Measurements from ENCODE around the gene TAAR8. TPM values are rescaled to one million over a fixed set of nuclear protein-coding genes. Genes with fewer than 3 reads are reported as not detected.
A peak's percentile ranks its signal among the peaks of the same experiment; 100 is the strongest.

TAAR8 gene
- not detected for total RNA-seq
- not detected for polyA plus RNA-seq

GRCh38 chr6:132552372-132552771 lies at the start of gene TAAR8:
Gene TAAR8 (plus strand): TSS chr6:132552672. CDS start chr6:132552693, 21 bp downstream.
- no peak for DNase-seq (ENCODE audit: extremely low spot score)
- WGBS: 95% methylated on average over 2 of the region's 2 CpGs
- no peaks in the 10 kb centered on the region for H3K4me1 ChIP-seq (ENCODE audit: insufficient read depth)
- no peaks in the 10 kb centered on the region for H3K36me3 ChIP-seq (ENCODE audit: insufficient read depth)
- H3K4me3 ChIP-seq (ENCODE audit: low read depth, low read length): no peak within 1 kb of the TSS
- no peak within 1 kb of the TSS for H3K27ac ChIP-seq (ENCODE audit: low read depth)

- no peaks in the 10 kb centered on the region for H3K4me1 ChIP-seq (ENCODE audit: insufficient read depth)
- WGBS: 70% methylated on average over 5 of the region's 5 CpGs
- DNase-seq (ENCODE audit: extremely low spot score): no peak
These were observed 47.7 kb upstream of the TAAR8 start for GRCh38 chr6:132504757-132505156.

GRCh38 chr6:132505158-132505557 lies 47.3 kb upstream of the TAAR8 start:
- WGBS: 95% methylated on average over 1 of the region's 1 CpG
- no peak for DNase-seq (ENCODE audit: extremely low spot score)
- no peaks in the 10 kb centered on the region for H3K36me3 ChIP-seq (ENCODE audit: insufficient read depth)
- no peak overlapping the region for H3K4me3 ChIP-seq (ENCODE audit: low read depth, low read length)
- no peak overlapping the region for H3K27ac ChIP-seq (ENCODE audit: low read depth)
- H3K4me1 ChIP-seq (ENCODE audit: insufficient read depth): no peaks in the 10 kb centered on the region

More at GRCh38 chr6:132504757-132505156, 47.7 kb upstream of the TAAR8 start:
- no peak overlapping the region for H3K4me3 ChIP-seq (ENCODE audit: low read depth, low read length)
- no peak overlapping the region for H3K27ac ChIP-seq (ENCODE audit: low read depth)
- H3K36me3 ChIP-seq (ENCODE audit: insufficient read depth): no peaks in the 10 kb centered on the region

GRCh38 chr6:132506461-132506860 lies 46.0 kb upstream of the TAAR8 start:
- WGBS: 60% methylated on average over 2 of the region's 2 CpGs
- no peak overlapping the region for H3K27ac ChIP-seq (ENCODE audit: low read depth)
- H3K36me3 ChIP-seq (ENCODE audit: insufficient read depth): no peaks in the 10 kb centered on the region
- H3K4me1 ChIP-seq (ENCODE audit: insufficient read depth): peaks cover 2% of the 10 kb centered on the region
- H3K4me3 ChIP-seq (ENCODE audit: low read depth, low read length): no peak overlapping the region
- DNase-seq (ENCODE audit: extremely low spot score): no peak

- DNase-seq (ENCODE audit: extremely low spot score): no peak
- Histone ChIP-seq H3K4me3 (ENCODE audit: low read depth, low read length) (no peak overlapping the region), H3K4me1 (ENCODE audit: insufficient read depth) (peaks cover 2% of the 10 kb centered on the region), H3K36me3 (ENCODE audit: insufficient read depth) (no peaks in the 10 kb centered on the region), H3K27ac (ENCODE audit: low read depth) (no peak overlapping the region)
- 97% methylated on average over 5 of the region's 5 CpGs for WGBS
These were observed 45.3 kb upstream of the TAAR8 start for GRCh38 chr6:132506869-132507808.

GRCh38 chr6:132511210-132511830 lies 41.2 kb upstream of the TAAR8 start:
- WGBS: 53% methylated on average over 4 of the region's 4 CpGs
- Histone ChIP-seq H3K27ac (ENCODE audit: low read depth) (no peak overlapping the region), H3K4me1 (ENCODE audit: insufficient read depth) (peaks cover 2% of the 10 kb centered on the region), H3K4me3 (ENCODE audit: low read depth, low read length) (no peak overlapping the region), H3K36me3 (ENCODE audit: insufficient read depth) (no peaks in the 10 kb centered on the region)
- DNase-seq (ENCODE audit: extremely low spot score): no peak

- Histone ChIP-seq H3K4me3 (ENCODE audit: low read depth, low read length) (peak overlapping the region; percentile 31), H3K36me3 (ENCODE audit: insufficient read depth) (no peaks in the 10 kb centered on the region), H3K27ac (ENCODE audit: low read depth) (no peak overlapping the region), H3K4me1 (ENCODE audit: insufficient read depth) (peaks cover 2% of the 10 kb centered on the region)
- no peak for DNase-seq (ENCODE audit: extremely low spot score)
- WGBS: 37% methylated on average over 2 of the region's 2 CpGs
These were observed 40.6 kb upstream of the TAAR8 start for GRCh38 chr6:132511831-132512220.

- H3K36me3 ChIP-seq (ENCODE audit: insufficient read depth): no peaks in the 10 kb centered on the region
- WGBS: under 1% methylated on average over 7 of the region's 7 CpGs
- H3K4me3 ChIP-seq (ENCODE audit: low read depth, low read length): peak overlapping the region; percentile 96
- H3K4me1 ChIP-seq (ENCODE audit: insufficient read depth): peaks cover 2% of the 10 kb centered on the region
- peak overlapping the region; percentile 89 for H3K27ac ChIP-seq (ENCODE audit: low read depth)
- DNase-seq (ENCODE audit: extremely low spot score): no peak
These were observed 40.2 kb upstream of the TAAR8 start for GRCh38 chr6:132512342-132512637.

GRCh38 chr6:132512638-132513632 lies 39.5 kb upstream of the TAAR8 start, which contains the start of gene STX7:
Gene STX7 (minus strand): TSS chr6:132513116. CDS start chr6:132503530, 9,586 bp downstream.
- peaks cover 2% of the 10 kb centered on the region for H3K4me1 ChIP-seq (ENCODE audit: insufficient read depth)
- WGBS: under 1% methylated on average over 67 of the region's 67 CpGs
- peak within 1 kb of the TSS; percentile 96 for H3K4me3 ChIP-seq (ENCODE audit: low read depth, low read length)
- DNase-seq (ENCODE audit: extremely low spot score): peak; percentile 81
- H3K36me3 ChIP-seq (ENCODE audit: insufficient read depth): no peaks in the 10 kb centered on the region
- H3K27ac ChIP-seq (ENCODE audit: low read depth): peak within 1 kb of the TSS; percentile 89

- DNase-seq (ENCODE audit: extremely low spot score): no peak
- Histone ChIP-seq H3K4me1 (ENCODE audit: insufficient read depth) (peaks cover 2% of the 10 kb centered on the region), H3K4me3 (ENCODE audit: low read depth, low read length) (no peak overlapping the region), H3K36me3 (ENCODE audit: insufficient read depth) (no peaks in the 10 kb centered on the region), H3K27ac (ENCODE audit: low read depth) (no peak overlapping the region)
- WGBS: 56% methylated on average over 3 of the region's 3 CpGs
These were observed 38.5 kb upstream of the TAAR8 start for GRCh38 chr6:132513831-132514545.

- Histone ChIP-seq H3K4me3 (ENCODE audit: low read depth, low read length) (no peak overlapping the region), H3K27ac (ENCODE audit: low read depth) (no peak overlapping the region), H3K36me3 (ENCODE audit: insufficient read depth) (no peaks in the 10 kb centered on the region), H3K4me1 (ENCODE audit: insufficient read depth) (peaks cover 2% of the 10 kb centered on the region)
- no peak for DNase-seq (ENCODE audit: extremely low spot score)
- 51% methylated on average over 2 of the region's 2 CpGs for WGBS
These were observed 37.1 kb upstream of the TAAR8 start for GRCh38 chr6:132515386-132515785.

GRCh38 chr6:132520953-132521352 lies 31.5 kb upstream of the TAAR8 start:
- DNase-seq (ENCODE audit: extremely low spot score): no peak
- H3K27ac ChIP-seq (ENCODE audit: low read depth): no peak overlapping the region
- no peak overlapping the region for H3K4me3 ChIP-seq (ENCODE audit: low read depth, low read length)
- H3K36me3 ChIP-seq (ENCODE audit: insufficient read depth): no peaks in the 10 kb centered on the region
- H3K4me1 ChIP-seq (ENCODE audit: insufficient read depth): no peaks in the 10 kb centered on the region
- 48% methylated on average over 2 of the region's 2 CpGs for WGBS

GRCh38 chr6:132524646-132525045 lies 27.8 kb upstream of the TAAR8 start:
- Histone ChIP-seq H3K36me3 (ENCODE audit: insufficient read depth) (no peaks in the 10 kb centered on the region), H3K4me1 (ENCODE audit: insufficient read depth) (no peaks in the 10 kb centered on the region), H3K27ac (ENCODE audit: low read depth) (no peak overlapping the region), H3K4me3 (ENCODE audit: low read depth, low read length) (no peak overlapping the region)
- 73% methylated on average over 5 of the region's 5 CpGs for WGBS
- DNase-seq (ENCODE audit: extremely low spot score): no peak
